SK-N-SH (cell line): ENCODE data around the gene COBL.

Experiments used
- CHD2 ChIP-seq: fragments of 150-350 bp; IDR thresholded peaks from 2 replicates; pipeline ENCODE4 v1.6.1; 2018; ENCODE audit warnings: low read length; ENCODE audit not compliant: partially characterized antibody
- CTCF ChIP-seq: fragments of 200-600 bp; sonication (generic); IDR thresholded peaks from 2 replicates; pipeline ENCODE4 v1.6.1; 2017; ENCODE audit warnings: antibody characterized with exemption, mild to moderate bottlenecking, moderate library complexity
- ELF1 ChIP-seq: IDR thresholded peaks from 2 replicates; pipeline ENCODE4 v1.4.0; 2012
- EP300 ChIP-seq, 2 experiments: IDR thresholded peaks; 2 replicates each; pipeline versions ENCODE4 v1.4.0 to v1.6.1; 2012; ENCODE audit warnings: borderline replicate concordance in 1 of 2, low read depth in 1 of 2, low read length in 1 of 2
- GABPA ChIP-seq: IDR thresholded peaks from 2 replicates; pipeline ENCODE4 v1.4.0; 2012; ENCODE audit warnings: low read depth, mild to moderate bottlenecking
- JUND ChIP-seq: IDR thresholded peaks from 2 replicates; pipeline ENCODE4 v1.4.0; 2012
- NFIC ChIP-seq: IDR thresholded peaks from 2 replicates; pipeline ENCODE4 v1.4.0; 2012; ENCODE audit warnings: borderline replicate concordance
- POLR2AphosphoS5 ChIP-seq: IDR thresholded peaks from 2 replicates; pipeline ENCODE4 v1.6.1; 2012; ENCODE audit warnings: low read depth, low read length
- RFX5 ChIP-seq: IDR thresholded peaks from 2 replicates; pipeline ENCODE4 v1.6.1; 2012; ENCODE audit warnings: mild to moderate bottlenecking, improper control_type of control experiment, low read length
- SIN3A ChIP-seq: IDR thresholded peaks from 2 replicates; pipeline ENCODE4 v1.6.1; 2012; ENCODE audit warnings: low read depth, mild to moderate bottlenecking, low read length, moderate library complexity, borderline replicate concordance
- SMC3 ChIP-seq: IDR thresholded peaks from 2 replicates; pipeline ENCODE4 v1.6.1; 2012; ENCODE audit warnings: low read depth, low read length, improper control_type of control experiment
- YY1 ChIP-seq: IDR thresholded peaks from 2 replicates; pipeline ENCODE4 v1.4.0; 2012; ENCODE audit warnings: low read depth, mild to moderate bottlenecking
- TF ChIP-seq, protein P1 (sequence below): IDR thresholded peaks from 2 replicates; pipeline ENCODE4 v1.4.0; 2012; ENCODE audit warnings: low read depth, borderline replicate concordance
- TF ChIP-seq, protein P2 (sequence below): fragments of 150-350 bp; IDR thresholded peaks from 2 replicates; pipeline ENCODE4 v1.6.1; 2016; ENCODE audit warnings: mild to moderate bottlenecking, low read depth, low read length

DNA sequence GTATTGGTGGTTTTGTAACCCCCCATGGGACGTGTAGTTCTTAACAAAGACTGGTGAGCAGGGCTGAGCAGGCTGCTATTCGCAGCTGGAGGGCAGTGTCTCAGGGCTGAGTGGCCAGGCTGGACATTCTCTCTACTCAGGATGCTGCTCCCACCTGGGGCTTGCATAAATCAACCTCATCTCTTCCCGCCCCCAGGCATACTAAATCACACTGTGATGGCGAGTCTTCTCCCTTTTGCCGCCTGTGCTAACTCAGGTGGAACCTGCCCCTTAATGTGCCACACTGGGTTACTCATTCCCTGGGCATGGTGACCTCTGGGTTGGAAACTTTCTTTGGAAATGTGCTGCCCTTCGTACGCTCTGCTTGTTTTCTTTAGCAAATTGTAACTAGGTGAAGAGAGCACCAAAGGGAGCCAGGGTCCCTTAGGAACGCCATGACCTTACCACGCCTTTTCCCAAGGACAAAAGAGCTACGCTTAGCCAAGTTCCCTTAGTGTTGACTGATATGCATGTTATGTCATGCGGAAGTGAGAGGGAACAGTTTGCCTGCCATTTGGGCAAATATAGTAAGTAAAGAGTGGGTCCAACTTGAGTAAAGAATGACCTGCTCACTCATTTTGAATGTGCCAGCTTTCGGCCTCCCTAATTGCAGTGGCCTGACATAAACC is 40.4 kb upstream of the COBL start:
- TF ChIP-seq CTCF (no peak), CHD2 (no peak), NFIC (no peak), EP300 (IDR thresholded peaks at IDR 0.05; ENCODE audit: borderline replicate concordance in 1 of 2, low read depth in 1 of 2, low read length in 1 of 2) (no peak), GABPA (no peak), YY1 (no peak), ELF1 (no peak), RFX5 (no peak), SIN3A (no peak), POLR2AphosphoS5 (no peak), JUND (no peak), SMC3 (no peak)
- TF ChIP-seq, protein P1, sequence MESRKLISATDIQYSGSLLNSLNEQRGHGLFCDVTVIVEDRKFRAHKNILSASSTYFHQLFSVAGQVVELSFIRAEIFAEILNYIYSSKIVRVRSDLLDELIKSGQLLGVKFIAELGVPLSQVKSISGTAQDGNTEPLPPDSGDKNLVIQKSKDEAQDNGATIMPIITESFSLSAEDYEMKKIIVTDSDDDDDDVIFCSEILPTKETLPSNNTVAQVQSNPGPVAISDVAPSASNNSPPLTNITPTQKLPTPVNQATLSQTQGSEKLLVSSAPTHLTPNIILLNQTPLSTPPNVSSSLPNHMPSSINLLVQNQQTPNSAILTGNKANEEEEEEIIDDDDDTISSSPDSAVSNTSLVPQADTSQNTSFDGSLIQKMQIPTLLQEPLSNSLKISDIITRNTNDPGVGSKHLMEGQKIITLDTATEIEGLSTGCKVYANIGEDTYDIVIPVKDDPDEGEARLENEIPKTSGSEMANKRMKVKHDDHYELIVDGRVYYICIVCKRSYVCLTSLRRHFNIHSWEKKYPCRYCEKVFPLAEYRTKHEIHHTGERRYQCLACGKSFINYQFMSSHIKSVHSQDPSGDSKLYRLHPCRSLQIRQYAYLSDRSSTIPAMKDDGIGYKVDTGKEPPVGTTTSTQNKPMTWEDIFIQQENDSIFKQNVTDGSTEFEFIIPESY, result no peak
- TF ChIP-seq, protein P2, sequence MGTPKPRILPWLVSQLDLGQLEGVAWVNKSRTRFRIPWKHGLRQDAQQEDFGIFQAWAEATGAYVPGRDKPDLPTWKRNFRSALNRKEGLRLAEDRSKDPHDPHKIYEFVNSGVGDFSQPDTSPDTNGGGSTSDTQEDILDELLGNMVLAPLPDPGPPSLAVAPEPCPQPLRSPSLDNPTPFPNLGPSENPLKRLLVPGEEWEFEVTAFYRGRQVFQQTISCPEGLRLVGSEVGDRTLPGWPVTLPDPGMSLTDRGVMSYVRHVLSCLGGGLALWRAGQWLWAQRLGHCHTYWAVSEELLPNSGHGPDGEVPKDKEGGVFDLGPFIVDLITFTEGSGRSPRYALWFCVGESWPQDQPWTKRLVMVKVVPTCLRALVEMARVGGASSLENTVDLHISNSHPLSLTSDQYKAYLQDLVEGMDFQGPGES, result no peak
